PC-3 (cell line): Measurements from ENCODE around the gene ITGAL. TPM values are rescaled to one million over a fixed set of nuclear protein-coding genes. Genes with fewer than 3 reads are reported as not detected.

Source experiments
- ATAC-seq: fragments of 200-7000 bp; cut with Tn5 transposase; 2 replicates; pipeline ENCODE4 v1.9.1; 2020; ENCODE audit warnings: mild to moderate bottlenecking, moderate library complexity
- BruUV-seq: library from RNA; stranded (reverse); fragments of 400-500 nt; replicated peaks from 2 replicates; lab custom pipeline; 2021; lab: Mats Ljungman, UMichigan
- CTCF ChIA-PET: fragments of 300-600 bp; sonication (Branson Sonifier 250); formaldehyde crosslinking; loops from one replicate; lab custom pipeline; 2022; ENCODE audit warnings: antibody characterized with exemption; lab: Charles Lee
- POLR2A ChIA-PET: fragments of 300-600 bp; sonication (Branson Sonifier 250); formaldehyde crosslinking; loops from one replicate; lab custom pipeline; 2022; ENCODE audit warnings: antibody characterized with exemption; ENCODE audit not compliant: unreplicated experiment; lab: Charles Lee
- DNase-seq: peaks from one replicate; pipeline ENCODE4 v3.0.0-alpha.2; 2015
- H2AFZ ChIP-seq: fragments of 300-600 bp; sonication (generic); 2 replicates; pipeline ENCODE4 v1.6.0; 2016; ENCODE audit warnings: antibody characterized with exemption, low read length
- H3F3A ChIP-seq: fragments of 300-600 bp; sonication (generic); one replicate; pipeline ENCODE4 v1.6.0; 2017; ENCODE audit warnings: antibody characterized with exemption, low read length, control low read depth, mild to moderate bottlenecking; ENCODE audit not compliant: unreplicated experiment
- H3K27ac ChIP-seq: fragments of 300-600 bp; sonication (generic); 2 replicates; pipeline ENCODE4 v1.5.1; 2016; ENCODE audit warnings: mild to moderate bottlenecking, low read length
- H3K27me3 ChIP-seq: fragments of 300-600 bp; sonication (generic); 2 replicates; pipeline ENCODE4 v1.6.1; 2016; ENCODE audit warnings: low read length, mixed read lengths
- H3K36me3 ChIP-seq: fragments of 300-600 bp; sonication (generic); 2 replicates; pipeline ENCODE4 v1.6.1; 2016; ENCODE audit warnings: low read depth, mixed run types, low read length, mixed read lengths
- H3K4me1 ChIP-seq: fragments of 300-600 bp; sonication (generic); 2 replicates; pipeline ENCODE4 v1.5.1; 2016; ENCODE audit warnings: low read length; ENCODE audit not compliant: insufficient read depth
- H3K4me2 ChIP-seq: fragments of 300-600 bp; sonication (generic); 2 replicates; pipeline ENCODE4 v1.6.0; 2016; ENCODE audit warnings: low read length
- H3K4me3 ChIP-seq: fragments of 300-600 bp; sonication (generic); 2 replicates; pipeline ENCODE4 v1.5.1; 2016; ENCODE audit warnings: mild to moderate bottlenecking, low read length, mixed read lengths
- H3K79me2 ChIP-seq: fragments of 300-600 bp; sonication (generic); 2 replicates; pipeline ENCODE4 v1.6.1; 2017; ENCODE audit warnings: low read length, mixed read lengths
- H3K9ac ChIP-seq: fragments of 300-600 bp; sonication (generic); 2 replicates; pipeline ENCODE4 v1.6.0; 2016; ENCODE audit warnings: mild to moderate bottlenecking, low read length
- H3K9me2 ChIP-seq: fragments of 300-600 bp; sonication (generic); replicated peaks from 2 replicates; pipeline ENCODE4 v1.6.1; 2016; ENCODE audit warnings: mixed run types, low read length, mixed read lengths
- H3K9me3 ChIP-seq: fragments of 300-600 bp; sonication (generic); 2 replicates; pipeline ENCODE4 v1.6.1; 2016; ENCODE audit warnings: low read length, mixed read lengths
- H4K20me1 ChIP-seq: fragments of 300-600 bp; sonication (generic); 2 replicates; pipeline ENCODE4 v1.6.1; 2016; ENCODE audit warnings: low read length, mixed read lengths
- EZH2 ChIP-seq: fragments of 300-600 bp; sonication (generic); IDR thresholded peaks from one replicate; pipeline ENCODE4 v1.6.1; 2017; ENCODE audit warnings: antibody characterized with exemption, mild to moderate bottlenecking, low read length; ENCODE audit not compliant: unreplicated experiment
- EZH2phosphoT487 ChIP-seq: fragments of 300-600 bp; sonication (generic); IDR thresholded peaks from 2 replicates; pipeline ENCODE4 v1.6.1; 2018; ENCODE audit warnings: mild to moderate bottlenecking, antibody characterized with exemption, low read length, borderline replicate concordance
- intact Hi-C: fragments of 100-400 bp; cut with micrococcal nuclease; formaldehyde crosslinking; loops from 2 replicates; pipeline ENCODE4 v1.9.0; 2023
- total RNA-seq: library from RNA; depleted of rRNA; stranded (reverse); fragments of >200 nt; gene quantifications from 2 replicates; pipeline ENCODE4 v1.2.3, GENCODE V29; 2014
- TF ChIP-seq, protein P1 (sequence below): fragments of 300-600 bp; sonication (generic); conservative IDR thresholded peaks from 2 replicates; pipeline ENCODE4 v1.5.1; 2017; ENCODE audit warnings: antibody characterized with exemption, low read depth, mild to moderate bottlenecking, low read length

ITGAL gene
- total RNA-seq, 1 experiment from 2014 or later = not detected

DNA sequence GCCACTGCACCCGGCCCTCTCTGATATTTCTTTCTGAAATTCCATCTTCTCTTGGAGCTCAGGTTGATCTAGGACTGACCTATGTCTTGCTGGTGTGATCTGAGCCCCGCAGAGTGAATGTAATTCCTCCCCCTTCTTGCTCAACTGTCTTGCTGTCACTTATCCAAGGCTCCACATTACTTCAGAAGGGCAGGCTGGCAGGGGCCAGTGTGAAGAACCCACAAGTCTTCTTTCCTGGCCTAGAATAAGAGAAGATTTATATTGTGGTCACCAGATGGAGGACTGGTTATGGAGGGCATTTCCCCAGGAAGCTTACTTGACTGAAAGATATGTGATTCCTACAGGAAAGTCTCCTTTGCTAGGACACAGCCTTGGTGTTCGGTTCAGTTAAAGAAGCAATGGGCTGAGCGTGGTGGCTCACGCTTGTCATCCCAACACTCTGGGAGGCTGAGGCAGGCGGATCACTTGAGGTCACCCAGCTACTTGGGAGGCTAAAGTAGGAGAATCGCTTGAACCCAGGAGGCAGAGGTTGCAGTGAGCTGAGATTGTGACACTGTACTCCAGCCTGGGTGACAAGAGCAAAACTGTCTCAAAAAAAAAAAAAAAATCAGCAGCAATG is 13.4 kb downstream of the ITGAL start:
- no peak overlapping the region for H3K4me2 ChIP-seq
- H3K4me1 ChIP-seq = no peaks in the 10 kb centered on the region
- CTCF ChIA-PET = no interaction called here
- DNase-seq (no peak), ATAC-seq (no peak)
- no peaks in the 10 kb centered on the region for H3K79me2 ChIP-seq
- H3K27me3 ChIP-seq = no peaks in the 10 kb centered on the region
- no peak overlapping the region for H3K4me3 ChIP-seq
- no TSS peak for BruUV-seq
- intact Hi-C loops = no loop called here
- no peaks in the 10 kb centered on the region for H3K9me2 ChIP-seq
- H3K36me3 ChIP-seq = no peaks in the 10 kb centered on the region
- TF ChIP-seq, protein P1, sequence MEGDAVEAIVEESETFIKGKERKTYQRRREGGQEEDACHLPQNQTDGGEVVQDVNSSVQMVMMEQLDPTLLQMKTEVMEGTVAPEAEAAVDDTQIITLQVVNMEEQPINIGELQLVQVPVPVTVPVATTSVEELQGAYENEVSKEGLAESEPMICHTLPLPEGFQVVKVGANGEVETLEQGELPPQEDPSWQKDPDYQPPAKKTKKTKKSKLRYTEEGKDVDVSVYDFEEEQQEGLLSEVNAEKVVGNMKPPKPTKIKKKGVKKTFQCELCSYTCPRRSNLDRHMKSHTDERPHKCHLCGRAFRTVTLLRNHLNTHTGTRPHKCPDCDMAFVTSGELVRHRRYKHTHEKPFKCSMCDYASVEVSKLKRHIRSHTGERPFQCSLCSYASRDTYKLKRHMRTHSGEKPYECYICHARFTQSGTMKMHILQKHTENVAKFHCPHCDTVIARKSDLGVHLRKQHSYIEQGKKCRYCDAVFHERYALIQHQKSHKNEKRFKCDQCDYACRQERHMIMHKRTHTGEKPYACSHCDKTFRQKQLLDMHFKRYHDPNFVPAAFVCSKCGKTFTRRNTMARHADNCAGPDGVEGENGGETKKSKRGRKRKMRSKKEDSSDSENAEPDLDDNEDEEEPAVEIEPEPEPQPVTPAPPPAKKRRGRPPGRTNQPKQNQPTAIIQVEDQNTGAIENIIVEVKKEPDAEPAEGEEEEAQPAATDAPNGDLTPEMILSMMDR = no peak
- no peak for TF ChIP-seq EZH2phosphoT487
- no peaks in the 10 kb centered on the region for H4K20me1 ChIP-seq
- H3K9me3 ChIP-seq = no peaks in the 10 kb centered on the region
- no peak overlapping the region for H2AFZ ChIP-seq
- no peaks in the 10 kb centered on the region for H3F3A ChIP-seq
- POLR2A ChIA-PET = no interaction called here
- no peak overlapping the region for H3K9ac ChIP-seq
- no peak overlapping the region for H3K27ac ChIP-seq

GRCh38 chr16:30488764-30489605 is 16.4 kb downstream of the ITGAL start:
- H3F3A ChIP-seq = no peaks in the 10 kb centered on the region
- no peaks in the 10 kb centered on the region for H3K36me3 ChIP-seq
- no peaks in the 10 kb centered on the region for H3K79me2 ChIP-seq
- H3K9ac ChIP-seq = no peak overlapping the region
- H3K9me2 ChIP-seq = no peaks in the 10 kb centered on the region
- TF ChIP-seq, protein P1 = no peak
- no peak for TF ChIP-seq EZH2phosphoT487
- TF ChIP-seq EZH2 = no peak
- H3K27ac ChIP-seq = no peak overlapping the region
- H3K9me3 ChIP-seq = no peaks in the 10 kb centered on the region
- DNase-seq = no peak
- no peak overlapping the region for H2AFZ ChIP-seq
- H3K27me3 ChIP-seq = no peaks in the 10 kb centered on the region
- H3K4me1 ChIP-seq = peaks cover 6% of the 10 kb centered on the region
- BruUV-seq = no TSS peak
- CTCF ChIA-PET = interaction anchor here (0.5 kb wide), 1 partner anchor 40 kb away, joined by 4 read pairs; no protein-coding TSS in a partner anchor
- H3K4me2 ChIP-seq = no peak overlapping the region
- POLR2A ChIA-PET = no interaction called here
- H4K20me1 ChIP-seq = no peaks in the 10 kb centered on the region
- H3K4me3 ChIP-seq = no peak overlapping the region
- ATAC-seq = no peak
- intact Hi-C loops = no loop called here

GRCh38 chr16:30490210-30490609 is 17.7 kb downstream of the ITGAL start:
- Histone ChIP-seq H3K9me3 (no peaks in the 10 kb centered on the region), H4K20me1 (no peaks in the 10 kb centered on the region), H3K79me2 (no peaks in the 10 kb centered on the region), H3K4me3 (no peak overlapping the region), H3K36me3 (no peaks in the 10 kb centered on the region), H3F3A (no peaks in the 10 kb centered on the region), H3K4me2 (no peak overlapping the region), H3K27ac (no peak overlapping the region), H3K9me2 (no peaks in the 10 kb centered on the region), H2AFZ (no peak overlapping the region), H3K9ac (no peak overlapping the region), H3K27me3 (no peaks in the 10 kb centered on the region), H3K4me1 (peaks cover 6% of the 10 kb centered on the region)
- ATAC-seq (no peak), DNase-seq (no peak)
- intact Hi-C loops = no loop called here
- CTCF ChIA-PET = no interaction called here
- no peak for TF ChIP-seq EZH2
- no peak for TF ChIP-seq EZH2phosphoT487
- TF ChIP-seq, protein P1 = no peak
- POLR2A ChIA-PET = no interaction called here
- BruUV-seq = no TSS peak
